GM12892 (cell line): Measurements from ENCODE around the gene IL32.

Experiments
- POLR2A ChIP-seq: IDR thresholded peaks from 2 replicates; pipeline ENCODE4 v1.6.1; 2011; ENCODE audit warnings: low read depth, low read length, control low read depth
- POLR2AphosphoS5 ChIP-seq: IDR thresholded peaks from 2 replicates; pipeline ENCODE4 v1.6.1; 2011; ENCODE audit warnings: low read depth, low read length, control low read depth

DNA sequence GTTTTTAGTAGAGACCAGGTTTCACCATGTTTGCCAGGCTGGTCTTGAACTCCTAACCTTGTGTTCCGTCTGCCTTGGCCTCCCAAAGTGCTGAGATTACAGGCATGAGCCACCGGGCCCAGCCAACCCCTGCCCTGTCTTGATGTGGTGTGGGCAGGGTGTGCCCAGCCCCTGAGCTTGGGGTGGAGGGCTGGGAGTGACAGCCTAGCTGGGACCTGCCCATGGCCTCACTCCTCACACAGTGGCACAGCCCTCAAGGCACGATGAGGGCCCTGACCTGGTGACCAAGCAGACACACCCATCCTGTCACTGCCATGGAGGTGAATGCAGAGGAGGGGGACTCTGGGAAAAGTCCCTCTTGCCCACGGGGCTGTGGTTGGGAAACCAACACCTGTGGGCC is 3.0 kb downstream of the IL32 start:
- TF ChIP-seq POLR2AphosphoS5 (no peak), POLR2A (no peak)
